ENCODE data around the gene NR1D1.

GRCh38 chr17:40112191-40112711 lies 11.9 kb upstream of the NR1D1 start:
- TF ChIP-seq POLR2AphosphoS5 (IDR thresholded peaks at IDR 0.05; ENCODE audit: insufficient read depth in 1 of 2, low read depth in 1 of 2) = no peak
- TF ChIP-seq CTCF (IDR thresholded peaks at IDR 0.05) = no peak

Data from vagina (tissue), 2 donors.